GM23248 (cell line): ENCODE data around the gene ACAN.

Source experiments
- EZH2 ChIP-seq: fragments of 200-600 bp; sonication (generic); IDR thresholded peaks from 2 replicates; pipeline ENCODE4 v1.6.1; 2018; ENCODE audit warnings: antibody characterized with exemption, mild to moderate bottlenecking; ENCODE audit not compliant: insufficient read depth, poor library complexity, severe bottlenecking
- EZH2phosphoT487 ChIP-seq: fragments of 200-600 bp; sonication (generic); IDR thresholded peaks from 2 replicates; pipeline ENCODE4 v1.6.1; 2018; ENCODE audit warnings: antibody characterized with exemption, moderate library complexity, mild to moderate bottlenecking, low read depth; ENCODE audit not compliant: insufficient read depth

- no peak for TF ChIP-seq EZH2phosphoT487
- no peak for TF ChIP-seq EZH2
Observed at GRCh38 chr15:88803920-88804247, 648 bp downstream of the ACAN start.
